ENCODE results near the gene GPR31.

DNA sequence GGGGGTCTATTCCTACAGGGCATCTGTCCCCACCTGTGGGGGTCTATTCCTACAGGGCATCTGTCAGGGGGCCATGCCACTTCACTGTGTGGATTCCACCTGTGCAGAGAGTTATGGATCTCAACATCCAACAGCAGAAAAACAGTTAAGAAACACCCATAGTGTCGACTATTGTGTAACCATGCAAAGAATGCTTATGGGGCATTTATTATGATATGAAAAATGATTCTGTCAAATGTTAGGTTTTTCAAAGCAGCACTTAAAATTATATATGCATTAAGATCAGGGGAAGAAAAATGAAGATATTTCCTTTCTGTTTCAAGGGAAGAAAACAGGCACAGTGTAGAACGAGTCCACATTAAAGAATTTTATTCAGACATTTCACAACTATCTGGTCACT, 2.9 kb downstream of the GPR31 start:
- TF ChIP-seq, protein P1, sequence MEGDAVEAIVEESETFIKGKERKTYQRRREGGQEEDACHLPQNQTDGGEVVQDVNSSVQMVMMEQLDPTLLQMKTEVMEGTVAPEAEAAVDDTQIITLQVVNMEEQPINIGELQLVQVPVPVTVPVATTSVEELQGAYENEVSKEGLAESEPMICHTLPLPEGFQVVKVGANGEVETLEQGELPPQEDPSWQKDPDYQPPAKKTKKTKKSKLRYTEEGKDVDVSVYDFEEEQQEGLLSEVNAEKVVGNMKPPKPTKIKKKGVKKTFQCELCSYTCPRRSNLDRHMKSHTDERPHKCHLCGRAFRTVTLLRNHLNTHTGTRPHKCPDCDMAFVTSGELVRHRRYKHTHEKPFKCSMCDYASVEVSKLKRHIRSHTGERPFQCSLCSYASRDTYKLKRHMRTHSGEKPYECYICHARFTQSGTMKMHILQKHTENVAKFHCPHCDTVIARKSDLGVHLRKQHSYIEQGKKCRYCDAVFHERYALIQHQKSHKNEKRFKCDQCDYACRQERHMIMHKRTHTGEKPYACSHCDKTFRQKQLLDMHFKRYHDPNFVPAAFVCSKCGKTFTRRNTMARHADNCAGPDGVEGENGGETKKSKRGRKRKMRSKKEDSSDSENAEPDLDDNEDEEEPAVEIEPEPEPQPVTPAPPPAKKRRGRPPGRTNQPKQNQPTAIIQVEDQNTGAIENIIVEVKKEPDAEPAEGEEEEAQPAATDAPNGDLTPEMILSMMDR (IDR thresholded peaks at IDR 0.05; ENCODE audit: extremely low read depth in 1 of 2, insufficient read depth in 1 of 2, low read depth in 1 of 2, low read length in 2 of 2): no peak
- TF ChIP-seq FOS (IDR thresholded peaks at IDR 0.05; ENCODE audit: borderline replicate concordance, insufficient read depth, low read length): no peak
- no peak for TF ChIP-seq POLR2AphosphoS5 (IDR thresholded peaks at IDR 0.05; ENCODE audit: insufficient read depth, low read depth, low read length)
- no peak for TF ChIP-seq POLR2A (IDR thresholded peaks at IDR 0.05; ENCODE audit: low read depth, low read length)
- TF ChIP-seq JUN (IDR thresholded peaks at IDR 0.05; ENCODE audit: borderline replicate concordance, insufficient read depth, insufficient read length, low read depth): no peak
- TF ChIP-seq EZH2 (IDR thresholded peaks at IDR 0.05; ENCODE audit: borderline replicate concordance, low read depth, low read length, severe bottlenecking): no peak
- no peak for TF ChIP-seq MYC (IDR thresholded peaks at IDR 0.05; ENCODE audit: low read depth, low read length)
- TF ChIP-seq, protein P2, sequence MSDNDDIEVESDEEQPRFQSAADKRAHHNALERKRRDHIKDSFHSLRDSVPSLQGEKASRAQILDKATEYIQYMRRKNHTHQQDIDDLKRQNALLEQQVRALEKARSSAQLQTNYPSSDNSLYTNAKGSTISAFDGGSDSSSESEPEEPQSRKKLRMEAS (IDR thresholded peaks at IDR 0.05; ENCODE audit: insufficient read depth, insufficient read length): no peak
